Testis (tissue), 3 donors: ENCODE results near the gene SUFU. TPM values are rescaled to one million over a fixed set of nuclear protein-coding genes. Genes with fewer than 3 reads are reported as not detected.

Source experiments
- DNase-seq: peaks from one replicate; pipeline ENCODE4 v3.0.0-alpha.2; 2019
- H3K27ac ChIP-seq, 2 donors: fragments of 200-600 bp; sonication (generic); one replicate each; pipeline ENCODE4 v1.5.1; 2019
- H3K27me3 ChIP-seq: fragments of 200-600 bp; sonication (generic); one replicate; pipeline ENCODE4 v1.5.1; 2019
- H3K36me3 ChIP-seq: fragments of 200-600 bp; sonication (generic); one replicate; pipeline ENCODE4 v1.5.1; 2017; ENCODE audit warnings: low read depth; ENCODE audit errors: missing control alignments
- H3K4me1 ChIP-seq: fragments of 200-600 bp; sonication (generic); one replicate; pipeline ENCODE4 v1.5.1; 2019
- H3K4me3 ChIP-seq, 2 donors: fragments of 200-600 bp; sonication (generic); one replicate each; pipeline ENCODE4 v1.5.1; 2017 to 2019
- H3K9me3 ChIP-seq: fragments of 200-600 bp; sonication (generic); one replicate; pipeline ENCODE4 v1.5.1; 2017
- CTCF ChIP-seq, 3 experiments: fragments of 450-650 bp in 2 of 3; fragments of 200-600 bp in 1 of 3; sonication (generic) in 1 of 3; IDR thresholded peaks; one replicate each; pipeline ENCODE4 v1.5.1; 2016 to 2019; ENCODE audit warnings: antibody characterized with exemption in 3 of 3, mild to moderate bottlenecking in 2 of 3, moderate library complexity in 1 of 3
- POLR2A ChIP-seq: fragments of 450-650 bp; IDR thresholded peaks from one replicate; pipeline ENCODE4 v1.6.1; 2017; ENCODE audit warnings: antibody characterized with exemption, mild to moderate bottlenecking, moderate library complexity
- WGBS, 2 donors: methylation state at CpG; one replicate each; pipeline ENCODE4 v1.1.5; 2018; 5-methylcytosine and 5-hydroxymethylcytosine counted together
- intact Hi-C: fragments of 100-400 bp; cut with DNase I; formaldehyde crosslinking; loops from one replicate; pipeline ENCODE4 v1.15.1; 2023; ENCODE audit warnings: low total_unique reads
- polyA plus RNA-seq: library from polyadenylated mRNA; stranded (reverse); fragments of 350-450 nt; fragmentation: Illumina TruSeq; extraction: RNeasy Lipid Tissue Mini Kit (QIAGEN cat#74804); gene quantifications from one replicate; pipeline ENCODE4 v1.2.3, GENCODE V29; 2014; ENCODE audit warnings: low read depth, low replicate concordance; ENCODE audit not compliant: insufficient read depth
- total RNA-seq, 2 donors: library from RNA; depleted of rRNA; stranded (reverse); fragments of >200 nt; gene quantifications; one replicate each; pipeline ENCODE4 v1.2.3, GENCODE V29; 2016

The SUFU gene
- total and polyA plus RNA-seq, 3 donors from 2014 or later: 16.5 to 28.4 (median 22.9) TPM

- no peak overlapping the region for H3K4me3 ChIP-seq
These were observed 8.0 kb downstream of the SUFU start for GRCh38 chr10:102511583-102512274.

GRCh38 chr10:102514487-102515311 lies 10.9 kb downstream of the SUFU start:
- no peak overlapping the region for H3K4me3 ChIP-seq
- H3K27me3 ChIP-seq: no peaks in the 10 kb centered on the region
- H3K27ac ChIP-seq: no peak overlapping the region
- H3K9me3 ChIP-seq: no peaks in the 10 kb centered on the region
- no peaks in the 10 kb centered on the region for H3K36me3 ChIP-seq
- intact Hi-C loops: no loop called here
- DNase-seq: no peak
- 63 to 87% methylated on average over 5 to 12 of the region's 12 CpGs for WGBS, 2 donors
- TF ChIP-seq POLR2A (no peak), CTCF (IDR thresholded peaks at IDR 0.05) (no peak)
- H3K4me1 ChIP-seq: peaks cover 4% of the 10 kb centered on the region

More at GRCh38 chr10:102511583-102512274, 8.0 kb downstream of the SUFU start:
- Histone ChIP-seq H3K27ac (no peak overlapping the region), H3K9me3 (no peaks in the 10 kb centered on the region), H3K4me1 (peaks cover 2% of the 10 kb centered on the region), H3K27me3 (no peaks in the 10 kb centered on the region), H3K36me3 (no peaks in the 10 kb centered on the region)
- WGBS, 2 donors: 85 to 89% methylated on average over 6 of the region's 6 CpGs
- intact Hi-C loops: no loop called here
- DNase-seq: no peak
- no peak for TF ChIP-seq CTCF (IDR thresholded peaks at IDR 0.05)
- no peak for TF ChIP-seq POLR2A

- no peak for DNase-seq
- no peak overlapping the region for H3K27ac ChIP-seq
- no peak overlapping the region for H3K4me3 ChIP-seq
- intact Hi-C loops: no loop called here
- peaks cover 4% of the 10 kb centered on the region for H3K4me1 ChIP-seq
- no peaks in the 10 kb centered on the region for H3K36me3 ChIP-seq
- no peaks in the 10 kb centered on the region for H3K9me3 ChIP-seq
- TF ChIP-seq CTCF (IDR thresholded peaks at IDR 0.05): no peak
- no peak for TF ChIP-seq POLR2A
- no peaks in the 10 kb centered on the region for H3K27me3 ChIP-seq
- 96 to 97% methylated on average over 3 of the region's 3 CpGs for WGBS, 2 donors
These were observed 12.0 kb downstream of the SUFU start for GRCh38 chr10:102515724-102516123.

GRCh38 chr10:102517553-102517952 lies 13.8 kb downstream of the SUFU start:
- TF ChIP-seq CTCF (IDR thresholded peaks at IDR 0.05): no peak
- TF ChIP-seq POLR2A: no peak
- intact Hi-C loops: no loop called here
- 87 to 90% methylated on average over 3 of the region's 3 CpGs for WGBS, 2 donors
- Histone ChIP-seq H3K27ac (no peak overlapping the region), H3K4me1 (peaks cover 4% of the 10 kb centered on the region), H3K9me3 (no peaks in the 10 kb centered on the region), H3K27me3 (no peaks in the 10 kb centered on the region), H3K4me3 (no peak overlapping the region), H3K36me3 (no peaks in the 10 kb centered on the region)
- DNase-seq: no peak
